AG08395 (cell line): Measurements from ENCODE around the gene IFNA17.
"Not testable (repeated sequence)": the region's sequence is repeated elsewhere in the genome, so short reads cannot be mapped to it uniquely, and the experiment has no call there.

Experiments used
- DNase-seq: peaks from one replicate; pipeline ENCODE4 v3.0.0; 2012; ENCODE audit warnings: mixed read lengths, low spot score

The IFNA17 gene

GRCh38 chr9:21228122-21228521, at the start of gene IFNA17:
Gene IFNA17, minus strand, starts transcription at chr9:21228222. Its CDS starts 49 bp downstream, at chr9:21228173.
- no peak for DNase-seq

- no peak for DNase-seq
These were observed 40.3 kb upstream of the IFNA17 start for GRCh38 chr9:21268347-21268657.

GRCh38 chr9:21267485-21268346, 39.7 kb upstream of the IFNA17 start:
- no peak for DNase-seq

- DNase-seq, result no peak
These were observed 38.9 kb upstream of the IFNA17 start for GRCh38 chr9:21266733-21267484.

- no peak for DNase-seq
These were observed 37.6 kb upstream of the IFNA17 start for GRCh38 chr9:21265421-21266189.

- no peak for DNase-seq
These were observed 27.7 kb upstream of the IFNA17 start for GRCh38 chr9:21255538-21256212.

GRCh38 chr9:21252721-21253547, 24.9 kb upstream of the IFNA17 start:
- peak; percentile 44 for DNase-seq

GRCh38 chr9:21251638-21252037, 23.6 kb upstream of the IFNA17 start:
- DNase-seq, result no peak

GRCh38 chr9:21251190-21251589, 23.2 kb upstream of the IFNA17 start:
- no peak for DNase-seq

GRCh38 chr9:21244836-21245235, 16.8 kb upstream of the IFNA17 start:
- no peak for DNase-seq

- no peak for DNase-seq
These were observed 11.9 kb upstream of the IFNA17 start, which contains the start of gene IFNA14 for GRCh38 chr9:21239911-21240310. Gene IFNA14, minus strand, starts transcription at chr9:21240005. Its CDS starts 70 bp downstream, at chr9:21239935.

- not testable (repeated sequence) for DNase-seq
These were observed 8.3 kb upstream of the IFNA17 start for GRCh38 chr9:21236360-21236714.

- DNase-seq, result peak; percentile 41
These were observed 7.7 kb upstream of the IFNA17 start for GRCh38 chr9:21235468-21236359.

- no peak for DNase-seq
These were observed 6.2 kb upstream of the IFNA17 start for GRCh38 chr9:21234153-21234687.

- no peak for DNase-seq
These were observed 5.2 kb upstream of the IFNA17 start for GRCh38 chr9:21233258-21233657.

GRCh38 chr9:21217211-21217610, 10.8 kb downstream of the IFNA17 start, which contains the start of gene IFNA16:
Gene IFNA16, minus strand, starts transcription at chr9:21217311. Its CDS starts 6 bp downstream, at chr9:21217305.
- DNase-seq, result not testable (repeated sequence)

- DNase-seq, result peak; percentile 4
These were observed 14.4 kb downstream of the IFNA17 start for GRCh38 chr9:21213411-21214326.

- not testable (repeated sequence) for DNase-seq
These were observed 15.9 kb downstream of the IFNA17 start for GRCh38 chr9:21212160-21212559.
